Prostate gland (tissue), 2 donors: ENCODE data around the gene SIKE1. TPM values are rescaled to one million over a fixed set of nuclear protein-coding genes. Genes with fewer than 3 reads are reported as not detected.
A peak's percentile ranks its signal among the peaks of the same experiment; 100 is the strongest.
"Not testable (repeated sequence)": the region's sequence is repeated elsewhere in the genome, so short reads cannot be mapped to it uniquely, and the experiment has no call there.

Experiments used
- DNase-seq: peaks from one replicate; pipeline ENCODE4 v3.0.0-alpha.2; 2019; ENCODE audit warnings: low spot score
- H3K27ac ChIP-seq, 2 donors: fragments of 200-600 bp; sonication (generic); 2 replicates each; pipeline ENCODE4 v1.5.1; 2017 to 2019
- H3K27me3 ChIP-seq: fragments of 200-600 bp; sonication (generic); replicated peaks from 2 replicates; pipeline ENCODE4 v1.5.1; 2019; ENCODE audit not compliant: insufficient read depth
- H3K36me3 ChIP-seq, 2 donors: fragments of 200-600 bp; sonication (generic); 1 replicate in 1 of 2; 2 replicates in 1 of 2; pipeline versions ENCODE4 v1.5.1 to v1.8.1; 2017 to 2019
- H3K4me1 ChIP-seq: fragments of 200-600 bp; sonication (generic); replicated peaks from 2 replicates; pipeline ENCODE4 v1.5.1; 2019
- H3K4me3 ChIP-seq, 2 donors: fragments of 200-600 bp; sonication (generic); 2 replicates each; pipeline ENCODE4 v1.5.1; 2017 to 2019
- H3K9me3 ChIP-seq: fragments of 200-600 bp; sonication (generic); 2 replicates; pipeline ENCODE4 v1.5.1; 2017
- POLR2A ChIP-seq: fragments of 450-650 bp; IDR thresholded peaks from one replicate; pipeline ENCODE4 v1.6.1; 2016; ENCODE audit warnings: antibody characterized with exemption, mild to moderate bottlenecking
- POLR2AphosphoS5 ChIP-seq: sonication (generic); formaldehyde crosslinking; IDR thresholded peaks from one replicate; pipeline ENCODE4 v1.6.1; 2017; ENCODE audit warnings: antibody characterized with exemption
- WGBS: methylation state at CpG from one replicate; pipeline ENCODE4 v1.1.5; 2018; 5-methylcytosine and 5-hydroxymethylcytosine counted together
- intact Hi-C: fragments of 100-400 bp; cut with DNase I; formaldehyde crosslinking; loops from one replicate; pipeline ENCODE4 v1.14.2; 2022
- total RNA-seq, 2 donors: library from RNA; depleted of rRNA; stranded (reverse); fragments of >200 nt; gene quantifications; one replicate each; pipeline ENCODE4 v1.1.0, GENCODE V29; 2016
- TF ChIP-seq, protein P1 (sequence below), 4 experiments: fragments of 200-600 bp in 2 of 4; fragments of 450-650 bp in 2 of 4; sonication (generic) in 2 of 4; IDR thresholded peaks; 1 replicate in 3 of 4; 2 replicates in 1 of 4; pipeline ENCODE4 v1.5.1; 2016 to 2019; ENCODE audit warnings: antibody characterized with exemption in 4 of 4, mild to moderate bottlenecking in 2 of 4, moderate library complexity in 2 of 4

Gene SIKE1
- 10 to 100 TPM; 21.9 to 33.7 TPM for total RNA-seq

- no peaks in the 10 kb centered on the region for H3K27me3 ChIP-seq
- H3K27ac ChIP-seq: peak within 1 kb of the TSS; percentile 81 to 90
- no peaks in the 10 kb centered on the region for H3K36me3 ChIP-seq
- intact Hi-C loops: no loop called here
- no peaks in the 10 kb centered on the region for H3K4me1 ChIP-seq
- peak; percentile 88 for DNase-seq
- TF ChIP-seq POLR2A (peak; percentile 72), POLR2AphosphoS5 (peak; percentile 95)
- TF ChIP-seq, protein P1, sequence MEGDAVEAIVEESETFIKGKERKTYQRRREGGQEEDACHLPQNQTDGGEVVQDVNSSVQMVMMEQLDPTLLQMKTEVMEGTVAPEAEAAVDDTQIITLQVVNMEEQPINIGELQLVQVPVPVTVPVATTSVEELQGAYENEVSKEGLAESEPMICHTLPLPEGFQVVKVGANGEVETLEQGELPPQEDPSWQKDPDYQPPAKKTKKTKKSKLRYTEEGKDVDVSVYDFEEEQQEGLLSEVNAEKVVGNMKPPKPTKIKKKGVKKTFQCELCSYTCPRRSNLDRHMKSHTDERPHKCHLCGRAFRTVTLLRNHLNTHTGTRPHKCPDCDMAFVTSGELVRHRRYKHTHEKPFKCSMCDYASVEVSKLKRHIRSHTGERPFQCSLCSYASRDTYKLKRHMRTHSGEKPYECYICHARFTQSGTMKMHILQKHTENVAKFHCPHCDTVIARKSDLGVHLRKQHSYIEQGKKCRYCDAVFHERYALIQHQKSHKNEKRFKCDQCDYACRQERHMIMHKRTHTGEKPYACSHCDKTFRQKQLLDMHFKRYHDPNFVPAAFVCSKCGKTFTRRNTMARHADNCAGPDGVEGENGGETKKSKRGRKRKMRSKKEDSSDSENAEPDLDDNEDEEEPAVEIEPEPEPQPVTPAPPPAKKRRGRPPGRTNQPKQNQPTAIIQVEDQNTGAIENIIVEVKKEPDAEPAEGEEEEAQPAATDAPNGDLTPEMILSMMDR (IDR thresholded peaks at IDR 0.05): peak in 1 of 4 experiments; percentile 14
- WGBS: 20% methylated on average over 52 of the region's 53 CpGs
- H3K9me3 ChIP-seq: no peaks in the 10 kb centered on the region
- peak within 1 kb of the TSS; percentile 71 to 74 for H3K4me3 ChIP-seq
These were observed at the start of gene SIKE1 for GRCh38 chr1:114780344-114781226. Gene SIKE1, minus strand, starts transcription at chr1:114780685. Its CDS starts 78 bp downstream, at chr1:114780607.

DNA sequence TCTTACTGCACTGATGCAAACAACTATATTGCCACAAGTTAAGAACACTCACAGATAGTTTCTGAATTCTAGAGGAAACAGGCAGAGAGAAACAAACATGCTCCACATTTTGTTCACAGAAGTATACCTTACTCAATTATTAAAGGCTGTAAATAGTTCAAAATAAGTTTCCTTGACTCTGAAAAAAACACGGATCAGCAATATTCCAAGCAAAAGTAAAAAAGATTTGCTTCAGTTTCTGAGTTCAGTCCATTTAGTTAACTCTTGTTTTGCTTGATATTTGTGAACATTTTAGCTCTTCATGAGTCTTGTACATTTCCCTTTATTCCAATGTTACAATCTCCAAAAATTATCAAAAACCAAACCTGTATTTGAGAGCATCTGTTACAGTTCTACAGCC lies 49.6 kb upstream of the SIKE1 start:
- H3K36me3 ChIP-seq, H3K27ac ChIP-seq, intact Hi-C loops, H3K4me1 ChIP-seq, H3K4me3 ChIP-seq, H3K9me3 ChIP-seq, H3K27me3 ChIP-seq, DNase-seq: not testable (repeated sequence)
- 80% methylated on average over 1 of the region's 1 CpG for WGBS

DNA sequence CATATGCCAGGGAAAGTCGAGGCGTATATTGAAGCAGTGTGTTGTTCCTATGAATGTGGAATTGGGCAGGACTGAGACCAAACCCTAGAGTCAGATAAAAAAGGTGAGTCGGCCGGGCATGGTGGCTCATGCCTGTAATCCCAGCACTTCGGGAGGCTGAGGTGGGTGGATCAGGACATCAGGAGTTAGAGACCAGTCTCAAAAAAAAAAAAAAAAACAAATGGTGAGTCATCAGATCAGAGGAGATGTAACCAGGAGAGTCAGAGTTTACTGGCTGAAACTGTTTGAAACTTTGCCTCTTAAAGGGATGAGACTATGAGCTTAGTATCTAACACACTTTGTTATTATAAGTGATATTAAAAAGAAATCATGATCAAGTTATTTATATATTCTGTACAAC lies 47.8 kb upstream of the SIKE1 start:
- intact Hi-C loops: no loop called here
- H3K27me3 ChIP-seq: no peaks in the 10 kb centered on the region
- WGBS: 90% methylated on average over 5 of the region's 5 CpGs
- no peak overlapping the region for H3K27ac ChIP-seq
- TF ChIP-seq POLR2AphosphoS5: no peak
- no peak for TF ChIP-seq POLR2A
- TF ChIP-seq, protein P1 (IDR thresholded peaks at IDR 0.05): no peak
- H3K9me3 ChIP-seq: no peaks in the 10 kb centered on the region
- no peaks in the 10 kb centered on the region for H3K36me3 ChIP-seq
- H3K4me1 ChIP-seq: no peaks in the 10 kb centered on the region
- DNase-seq: no peak
- no peak overlapping the region for H3K4me3 ChIP-seq

GRCh38 chr1:114821978-114822377 lies 41.5 kb upstream of the SIKE1 start:
- DNase-seq: no peak
- TF ChIP-seq, protein P1 (IDR thresholded peaks at IDR 0.05): no peak
- intact Hi-C loops: no loop called here
- Histone ChIP-seq H3K4me3 (no peak overlapping the region), H3K27me3 (no peaks in the 10 kb centered on the region), H3K36me3 (no peaks in the 10 kb centered on the region), H3K4me1 (no peaks in the 10 kb centered on the region), H3K27ac (no peak overlapping the region), H3K9me3 (no peaks in the 10 kb centered on the region)

- no peak for DNase-seq
- Histone ChIP-seq H3K27me3 (no peaks in the 10 kb centered on the region), H3K27ac (no peak overlapping the region), H3K36me3 (no peaks in the 10 kb centered on the region), H3K4me1 (no peaks in the 10 kb centered on the region), H3K9me3 (no peaks in the 10 kb centered on the region), H3K4me3 (no peak overlapping the region)
- intact Hi-C loops: no loop called here
- TF ChIP-seq POLR2A (no peak), POLR2AphosphoS5 (no peak)
- TF ChIP-seq, protein P1 (IDR thresholded peaks at IDR 0.05): no peak
- 95% methylated on average over 2 of the region's 2 CpGs for WGBS
These were observed 39.9 kb upstream of the SIKE1 start for GRCh38 chr1:114820392-114820791.
